Measurements from ENCODE around the gene HSD17B11. TPM values are rescaled to one million over a fixed set of nuclear protein-coding genes. Genes with fewer than 3 reads are reported as not detected.
"Not testable (repeated sequence)": the region's sequence is repeated elsewhere in the genome, so short reads cannot be mapped to it uniquely, and the experiment has no call there.

HSD17B11 gene
- total and polyA plus RNA-seq, 8 donors = 46.4 to 84.3 (median 76.8) TPM

DNA sequence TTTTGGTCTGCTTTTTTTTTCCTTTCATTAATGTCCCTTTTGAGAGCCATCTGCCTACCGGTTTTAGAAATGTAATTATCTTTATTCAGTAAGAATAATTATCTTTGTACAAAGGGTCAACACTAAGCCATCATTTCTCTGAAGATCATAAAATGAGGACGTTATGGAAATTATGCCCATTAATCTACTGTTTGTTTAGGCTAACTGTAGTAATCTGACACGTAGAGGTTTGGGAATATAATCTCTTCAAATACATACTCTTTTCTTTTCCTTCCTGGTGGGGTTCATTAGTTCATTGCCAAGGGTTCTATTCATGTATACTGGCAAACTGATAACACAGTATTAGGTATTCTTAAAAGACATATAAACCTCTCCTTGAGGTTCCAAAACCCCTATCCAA lies 64.5 kb downstream of the HSD17B11 start:
- H3K27me3 ChIP-seq = no peaks in the 10 kb centered on the region
- H3K27ac ChIP-seq = no peak overlapping the region
- TF ChIP-seq, protein P1, sequence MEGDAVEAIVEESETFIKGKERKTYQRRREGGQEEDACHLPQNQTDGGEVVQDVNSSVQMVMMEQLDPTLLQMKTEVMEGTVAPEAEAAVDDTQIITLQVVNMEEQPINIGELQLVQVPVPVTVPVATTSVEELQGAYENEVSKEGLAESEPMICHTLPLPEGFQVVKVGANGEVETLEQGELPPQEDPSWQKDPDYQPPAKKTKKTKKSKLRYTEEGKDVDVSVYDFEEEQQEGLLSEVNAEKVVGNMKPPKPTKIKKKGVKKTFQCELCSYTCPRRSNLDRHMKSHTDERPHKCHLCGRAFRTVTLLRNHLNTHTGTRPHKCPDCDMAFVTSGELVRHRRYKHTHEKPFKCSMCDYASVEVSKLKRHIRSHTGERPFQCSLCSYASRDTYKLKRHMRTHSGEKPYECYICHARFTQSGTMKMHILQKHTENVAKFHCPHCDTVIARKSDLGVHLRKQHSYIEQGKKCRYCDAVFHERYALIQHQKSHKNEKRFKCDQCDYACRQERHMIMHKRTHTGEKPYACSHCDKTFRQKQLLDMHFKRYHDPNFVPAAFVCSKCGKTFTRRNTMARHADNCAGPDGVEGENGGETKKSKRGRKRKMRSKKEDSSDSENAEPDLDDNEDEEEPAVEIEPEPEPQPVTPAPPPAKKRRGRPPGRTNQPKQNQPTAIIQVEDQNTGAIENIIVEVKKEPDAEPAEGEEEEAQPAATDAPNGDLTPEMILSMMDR (IDR thresholded peaks at IDR 0.05) = no peak
- no peak for ATAC-seq
- H3K4me3 ChIP-seq = no peak overlapping the region
- H3K4me1 ChIP-seq = no peaks in the 10 kb centered on the region
- no peaks in the 10 kb centered on the region for H3K36me3 ChIP-seq
- intact Hi-C loops (cut with DNase I) = no loop called here
- no peak for DNase-seq
- H3K9me3 ChIP-seq = peaks cover 0 to 18% of the 10 kb centered on the region in 2 donors

DNA sequence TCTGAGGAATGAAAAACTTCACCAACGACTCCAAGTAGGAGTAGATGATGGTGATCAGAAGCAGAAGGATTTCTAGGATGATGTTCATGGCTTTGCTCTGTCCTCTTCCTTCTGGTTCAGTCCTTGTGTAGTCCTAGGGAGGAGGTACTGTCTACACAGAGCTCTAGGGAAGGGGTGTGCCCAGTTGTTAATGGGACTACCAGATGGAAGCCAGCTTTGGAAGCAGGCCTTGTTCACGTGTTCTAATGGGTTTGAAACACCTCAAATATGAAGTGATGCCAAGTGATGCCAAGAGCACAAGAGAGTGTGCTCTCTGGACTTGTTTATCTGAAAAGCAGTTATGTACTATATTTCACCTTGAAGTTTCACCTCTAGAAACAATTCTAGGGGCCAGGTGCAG lies 68.2 kb downstream of the HSD17B11 start, which contains the start of gene HSD17B13:
Gene HSD17B13, minus strand, starts transcription at position 129 of the 400 bp plus-strand sequence. Its CDS starts 41 bp downstream, at position 88.
- Histone ChIP-seq H3K9me3 (no peaks in the 10 kb centered on the region), H3K4me3 (no peak within 1 kb of the TSS), H3K36me3 (no peaks in the 10 kb centered on the region), H3K27me3 (no peaks in the 10 kb centered on the region), H3K4me1 (no peaks in the 10 kb centered on the region), H3K27ac (no peak within 1 kb of the TSS)
- DNase-seq = no peak
- TF ChIP-seq, protein P1 (IDR thresholded peaks at IDR 0.05) = no peak
- intact Hi-C loops (cut with DNase I) = no loop called here
- no peak for ATAC-seq

DNA sequence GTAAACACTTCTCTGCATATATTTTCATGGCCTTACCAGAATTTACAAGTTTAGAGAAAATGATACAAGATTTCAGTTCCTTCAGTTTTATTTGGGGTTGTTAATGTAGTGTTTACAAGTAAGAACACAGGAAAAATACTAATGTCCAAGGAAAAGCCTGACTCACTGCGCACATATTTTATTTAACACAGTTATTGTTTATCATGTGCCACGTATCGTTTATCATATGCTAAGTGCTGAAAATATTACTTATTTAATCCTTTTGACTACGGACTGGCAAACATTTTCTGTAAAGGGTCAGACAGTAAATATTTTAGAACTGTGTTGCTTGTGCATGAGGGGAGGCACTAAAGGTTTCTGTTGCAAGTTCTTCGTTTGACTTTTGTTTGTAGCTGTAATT lies 69.1 kb downstream of the HSD17B11 start:
- TF ChIP-seq, protein P1 (IDR thresholded peaks at IDR 0.05) = no peak
- Histone ChIP-seq H3K4me1 (no peaks in the 10 kb centered on the region), H3K27ac (no peak overlapping the region), H3K36me3 (no peaks in the 10 kb centered on the region), H3K4me3 (no peak overlapping the region), H3K27me3 (no peaks in the 10 kb centered on the region), H3K9me3 (no peaks in the 10 kb centered on the region)
- ATAC-seq (no peak), DNase-seq (no peak)
- intact Hi-C loops (cut with DNase I) = no loop called here

DNA sequence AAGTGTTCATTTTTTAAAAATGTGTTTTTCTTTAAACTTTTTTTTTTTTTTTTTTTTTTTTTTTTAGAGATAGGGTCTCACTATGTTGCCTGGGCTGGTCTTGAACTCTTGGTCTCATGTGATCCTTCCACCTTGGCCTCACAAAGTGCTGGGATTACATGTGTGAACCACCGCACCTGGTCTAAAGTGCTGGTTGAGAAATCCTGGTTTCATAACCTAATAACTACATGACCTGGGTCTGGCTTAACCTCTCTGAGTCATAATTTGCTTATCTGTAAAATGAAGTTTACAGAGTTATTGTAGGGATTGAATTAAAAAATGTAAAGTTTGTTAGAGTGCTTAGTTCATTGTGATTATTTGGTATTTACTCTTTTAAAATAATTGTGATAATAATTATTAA lies 73.5 kb downstream of the HSD17B11 start:
- Histone ChIP-seq H3K27me3 (no peaks in the 10 kb centered on the region), H3K4me3 (no peak overlapping the region), H3K4me1 (no peaks in the 10 kb centered on the region), H3K27ac (no peak overlapping the region), H3K9me3 (no peaks in the 10 kb centered on the region), H3K36me3 (no peaks in the 10 kb centered on the region)
- TF ChIP-seq, protein P1 (IDR thresholded peaks at IDR 0.05) = no peak
- intact Hi-C loops (cut with DNase I) = no loop called here
- ATAC-seq (peak; percentile 82), DNase-seq (no peak)

DNA sequence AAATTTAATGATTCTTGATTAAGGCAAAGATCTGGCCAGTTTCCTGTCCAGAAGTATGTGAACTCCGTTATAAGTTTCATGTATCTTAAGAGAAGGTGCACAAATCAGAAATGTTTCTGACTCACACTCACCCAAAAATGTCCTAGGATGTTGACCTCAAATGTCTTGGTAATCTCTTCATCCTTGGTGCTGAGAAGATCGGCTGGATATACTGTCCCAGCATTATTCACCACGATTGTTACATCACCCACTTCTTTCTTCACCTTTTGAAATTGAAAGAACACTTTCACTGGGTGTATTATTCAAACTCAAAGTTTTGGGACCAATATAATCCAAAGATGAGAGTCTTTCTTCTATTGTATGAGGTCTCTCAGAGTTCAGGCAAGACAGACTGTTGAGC lies 74.0 kb downstream of the HSD17B11 start:
- H3K9me3 ChIP-seq = no peaks in the 10 kb centered on the region
- no peaks in the 10 kb centered on the region for H3K4me1 ChIP-seq
- TF ChIP-seq, protein P1 (IDR thresholded peaks at IDR 0.05) = no peak
- DNase-seq (no peak), ATAC-seq (no peak)
- no peak overlapping the region for H3K4me3 ChIP-seq
- H3K27ac ChIP-seq = no peak overlapping the region
- no peaks in the 10 kb centered on the region for H3K36me3 ChIP-seq
- intact Hi-C loops (cut with DNase I) = no loop called here
- no peaks in the 10 kb centered on the region for H3K27me3 ChIP-seq

DNA sequence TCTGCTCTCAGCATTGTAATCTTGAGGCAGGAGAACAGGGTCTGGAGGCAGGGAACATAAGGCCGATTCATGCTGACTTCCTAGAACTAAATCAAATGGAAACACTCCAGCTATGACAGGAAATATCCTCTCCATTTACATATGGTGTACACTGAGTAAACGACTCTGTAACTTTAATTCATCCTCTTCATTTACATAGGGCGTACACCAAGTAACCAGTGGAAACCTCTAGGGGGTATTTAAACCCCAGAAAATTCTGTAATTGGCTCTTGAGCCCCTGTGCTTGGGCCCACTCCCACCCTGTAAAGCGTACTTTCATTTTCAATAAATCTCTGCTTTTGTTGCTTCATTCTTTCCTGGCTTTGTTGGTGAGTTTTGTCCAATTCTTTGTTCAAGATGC lies 76.0 kb downstream of the HSD17B11 start:
- H3K36me3 ChIP-seq; H3K4me1 ChIP-seq; H3K4me3 ChIP-seq; DNase-seq; H3K27ac ChIP-seq; H3K9me3 ChIP-seq; ATAC-seq; H3K27me3 ChIP-seq; intact Hi-C loops (cut with DNase I): not testable (repeated sequence)

Measured in left lung (tissue), 10 donors.